HEK293T (cell line): ENCODE measurements around the gene ABTB1.

Source experiments
- CTCF ChIA-PET: fragments of 350-600 bp; formaldehyde crosslinking; extraction: SDS; loops from one replicate; lab custom pipeline; 2021; ENCODE audit warnings: antibody characterized with exemption, inconsistent platforms; lab: Yijun Ruan, JAX
- POLR2A ChIA-PET: fragments of 350-600 bp; formaldehyde crosslinking; extraction: SDS; loops from one replicate; lab custom pipeline; 2020; ENCODE audit warnings: antibody characterized with exemption, inconsistent platforms; lab: Yijun Ruan, JAX
- DNase-seq: peaks from one replicate; pipeline ENCODE4 v3.0.0; 2012; ENCODE audit warnings: mixed read lengths; ENCODE audit errors: extremely low spot score
- ARNT ChIP-seq: fragments of 450-650 bp; IDR thresholded peaks from 2 replicates; pipeline ENCODE4 v1.6.1; 2017; ENCODE audit warnings: mild to moderate bottlenecking
- BHLHE40 ChIP-seq: fragments of 450-650 bp; IDR thresholded peaks from 2 replicates; pipeline ENCODE4 v1.6.1; 2016; ENCODE audit warnings: mild to moderate bottlenecking, moderate library complexity, borderline replicate concordance
- CTBP1 ChIP-seq: fragments of 450-650 bp; IDR thresholded peaks from 2 replicates; pipeline ENCODE4 v1.6.1; 2016; ENCODE audit warnings: borderline replicate concordance
- ELF4 ChIP-seq: fragments of 450-650 bp; IDR thresholded peaks from 2 replicates; pipeline ENCODE4 v1.6.1; 2017; ENCODE audit warnings: antibody characterized with exemption
- FOXA1 ChIP-seq: fragments of 450-650 bp; IDR thresholded peaks from 2 replicates; pipeline ENCODE4 v1.6.1; 2016; ENCODE audit warnings: mild to moderate bottlenecking
- FOXK2 ChIP-seq: fragments of 450-650 bp; IDR thresholded peaks from 2 replicates; pipeline ENCODE4 v1.6.1; 2016; ENCODE audit warnings: mild to moderate bottlenecking
- FOXM1 ChIP-seq: fragments of 450-650 bp; IDR thresholded peaks from 2 replicates; pipeline ENCODE4 v1.6.1; 2017; ENCODE audit warnings: mild to moderate bottlenecking, borderline replicate concordance
- HDGF ChIP-seq: fragments of 450-650 bp; IDR thresholded peaks from 2 replicates; pipeline ENCODE4 v1.6.1; 2017; ENCODE audit warnings: antibody characterized with exemption, borderline replicate concordance
- L3MBTL2 ChIP-seq: fragments of 450-650 bp; conservative IDR thresholded peaks from 2 replicates; pipeline ENCODE4 v1.6.1; 2016; ENCODE audit warnings: mild to moderate bottlenecking
- LEF1 ChIP-seq: fragments of 450-650 bp; IDR thresholded peaks from 2 replicates; pipeline ENCODE4 v1.6.1; 2017; ENCODE audit warnings: mild to moderate bottlenecking, borderline replicate concordance
- NFRKB ChIP-seq: fragments of 450-650 bp; IDR thresholded peaks from 2 replicates; pipeline ENCODE4 v1.6.1; 2016; ENCODE audit warnings: mild to moderate bottlenecking, moderate library complexity
- PKNOX1 ChIP-seq: fragments of 450-650 bp; IDR thresholded peaks from 2 replicates; pipeline ENCODE4 v1.6.1; 2016
- SP1 ChIP-seq: fragments of 450-650 bp; IDR thresholded peaks from 2 replicates; pipeline ENCODE4 v1.6.1; 2017
- SUZ12 ChIP-seq: fragments of 450-650 bp; IDR thresholded peaks from 2 replicates; pipeline ENCODE4 v1.6.1; 2016; ENCODE audit warnings: mild to moderate bottlenecking
- TARDBP ChIP-seq: fragments of 450-650 bp; IDR thresholded peaks from 2 replicates; pipeline ENCODE4 v1.6.1; 2016
- ZNF384 ChIP-seq: fragments of 450-650 bp; IDR thresholded peaks from 2 replicates; pipeline ENCODE4 v1.6.1; 2016

Gene ABTB1

DNA sequence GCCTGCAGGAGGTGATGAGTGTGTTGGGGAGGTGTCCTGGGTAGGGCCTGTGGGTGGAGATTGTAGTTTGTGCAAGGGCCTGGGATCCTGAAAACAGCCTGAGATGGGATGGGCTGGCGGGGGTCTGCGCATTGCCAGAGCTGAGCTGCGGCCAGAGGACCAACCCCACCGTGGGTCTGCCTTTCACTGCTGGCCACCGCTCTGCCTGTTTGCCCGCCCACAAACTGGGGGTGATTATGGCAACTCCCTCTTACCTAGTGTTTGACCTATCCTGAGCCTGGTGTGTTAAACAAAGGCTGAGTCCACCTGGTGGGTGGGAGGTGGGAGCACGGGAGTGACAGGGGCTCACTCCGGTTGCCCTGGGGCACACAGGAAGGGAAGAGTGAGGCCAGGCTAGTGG lies 9.8 kb downstream of the ABTB1 start:
- no peak for DNase-seq
- ChIA-PET CTCF (interaction anchor here (1.3 kb wide), 1 partner anchor 107 kb away, joined by 3 read pairs; no protein-coding TSS in a partner anchor), POLR2A (no interaction called here)
- TF ChIP-seq BHLHE40 (no peak), HDGF (no peak), ZNF384 (no peak), FOXK2 (no peak)

DNA sequence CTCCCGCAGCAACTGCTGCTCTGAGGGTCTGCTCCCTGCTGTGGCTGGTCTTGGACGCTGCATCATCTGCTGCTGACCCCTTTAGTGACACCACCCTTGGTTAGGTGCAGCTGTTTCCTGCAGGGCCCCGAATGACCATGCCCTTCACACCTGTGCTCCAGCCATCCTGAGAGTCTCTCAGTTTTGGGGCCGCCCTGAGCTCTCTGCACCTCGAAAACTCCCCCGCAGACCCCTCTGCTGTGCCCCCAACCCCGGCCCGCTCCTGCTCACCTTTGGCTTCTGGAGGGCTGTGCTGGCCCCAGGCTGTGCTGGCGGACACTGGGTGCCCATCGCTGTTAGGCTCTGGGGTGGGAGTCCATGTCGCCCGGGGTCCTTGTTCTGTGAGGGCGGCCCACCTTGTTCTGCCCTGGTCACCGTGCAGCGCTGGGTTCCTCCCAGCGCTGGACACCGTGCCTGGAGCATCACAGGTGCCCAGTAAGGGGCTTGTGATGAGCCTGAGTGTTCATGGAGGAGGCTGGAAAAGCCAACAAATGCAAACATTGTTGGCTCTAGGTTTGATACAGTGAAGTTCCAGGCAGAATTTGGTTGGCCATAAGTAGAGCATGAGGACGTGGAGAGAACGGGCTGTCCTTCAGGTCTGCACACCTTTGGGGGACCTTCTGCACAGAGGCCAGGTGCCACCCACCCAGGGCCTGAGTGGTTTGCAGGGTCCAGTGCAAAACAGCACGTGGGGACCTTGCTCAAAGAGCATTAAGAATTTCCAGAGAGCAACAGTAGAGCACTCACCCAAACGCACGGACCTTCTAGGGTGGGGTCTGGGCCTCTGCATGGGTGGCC lies 12.3 kb downstream of the ABTB1 start:
- ChIA-PET CTCF (no interaction called here), POLR2A (no interaction called here)
- no peak for DNase-seq
- TF ChIP-seq TARDBP (no peak), LEF1 (no peak)

DNA sequence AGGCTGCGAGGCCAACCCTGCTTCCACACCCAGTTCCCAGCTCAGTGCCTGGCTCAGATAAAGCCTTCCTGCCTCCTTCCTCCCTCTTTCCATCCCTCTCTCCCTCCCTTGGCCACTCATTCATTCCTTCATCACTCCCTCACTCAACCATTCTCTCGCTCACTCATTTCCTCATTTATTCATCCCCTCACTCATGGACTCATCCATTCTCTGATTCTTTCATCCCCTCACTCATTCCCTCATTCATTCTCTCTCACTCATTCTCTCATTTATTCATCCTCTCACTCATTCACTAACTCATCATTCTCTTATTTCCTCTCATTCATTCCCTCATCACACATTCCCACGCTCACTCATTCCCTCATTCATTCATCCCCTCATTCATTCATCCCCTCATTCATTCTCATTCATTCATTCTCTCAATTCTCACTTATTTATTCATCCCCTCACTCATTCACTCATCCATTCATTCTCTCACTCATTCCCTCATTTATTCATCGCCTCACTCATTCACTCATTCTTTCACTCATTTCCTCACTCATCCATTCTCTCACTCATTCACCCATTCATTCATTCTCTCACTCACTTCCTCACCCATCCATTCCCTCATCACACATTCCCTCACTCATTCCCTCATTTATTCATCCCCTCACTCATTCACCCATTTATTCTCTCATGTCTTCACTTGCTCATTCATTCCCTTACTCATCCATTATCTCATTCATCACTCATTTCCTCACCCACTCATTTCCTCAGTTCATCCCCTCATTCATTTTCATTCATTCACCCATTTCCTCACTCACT lies 13.2 kb downstream of the ABTB1 start:
- TF ChIP-seq FOXK2 (no peak), NFRKB (no peak), LEF1 (no peak), CTBP1 (no peak), SUZ12 (no peak), HDGF (no peak), FOXM1 (no peak), BHLHE40 (no peak)
- CTCF ChIA-PET: no interaction called here
- DNase-seq: no peak
- POLR2A ChIA-PET: no interaction called here

GRCh38 chr3:127686512-127686894 lies 13.8 kb downstream of the ABTB1 start:
- TF ChIP-seq ARNT (no peak), PKNOX1 (no peak), ZNF384 (no peak), TARDBP (no peak), HDGF (no peak), BHLHE40 (no peak), SUZ12 (no peak), L3MBTL2 (no peak), FOXM1 (no peak), LEF1 (no peak), NFRKB (no peak), ELF4 (no peak), FOXK2 (no peak), SP1 (no peak), CTBP1 (no peak), FOXA1 (no peak)
- POLR2A ChIA-PET: no interaction called here
- no peak for DNase-seq
- CTCF ChIA-PET: no interaction called here

DNA sequence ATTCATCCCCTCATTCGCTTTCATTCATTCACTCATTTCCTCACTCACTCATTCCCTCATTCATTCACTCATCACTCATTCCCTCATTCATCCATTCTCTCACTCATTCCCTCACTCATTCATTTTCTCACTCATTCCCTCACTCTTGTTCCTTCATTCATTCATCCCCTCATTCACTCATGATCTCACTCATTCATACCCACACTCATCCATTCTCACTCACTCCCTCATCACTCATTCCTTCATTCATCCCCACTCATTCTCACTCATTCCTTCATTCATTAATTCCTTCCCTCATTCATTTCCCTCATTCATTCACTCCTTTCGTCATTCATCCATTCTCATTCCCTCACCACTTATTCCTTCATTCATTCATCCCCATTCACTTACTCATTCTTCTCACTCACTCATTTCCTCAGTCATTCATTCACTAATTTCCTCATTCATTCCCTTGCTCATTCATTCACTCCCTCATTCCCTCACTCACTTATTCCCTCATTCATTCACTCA lies 14.5 kb downstream of the ABTB1 start:
- POLR2A ChIA-PET: no interaction called here
- CTCF ChIA-PET: no interaction called here
- TF ChIP-seq CTBP1 (no peak), TARDBP (no peak), BHLHE40 (no peak), SP1 (no peak), PKNOX1 (no peak), LEF1 (no peak), NFRKB (no peak), ARNT (no peak), FOXM1 (no peak), L3MBTL2 (no peak)
- no peak for DNase-seq

DNA sequence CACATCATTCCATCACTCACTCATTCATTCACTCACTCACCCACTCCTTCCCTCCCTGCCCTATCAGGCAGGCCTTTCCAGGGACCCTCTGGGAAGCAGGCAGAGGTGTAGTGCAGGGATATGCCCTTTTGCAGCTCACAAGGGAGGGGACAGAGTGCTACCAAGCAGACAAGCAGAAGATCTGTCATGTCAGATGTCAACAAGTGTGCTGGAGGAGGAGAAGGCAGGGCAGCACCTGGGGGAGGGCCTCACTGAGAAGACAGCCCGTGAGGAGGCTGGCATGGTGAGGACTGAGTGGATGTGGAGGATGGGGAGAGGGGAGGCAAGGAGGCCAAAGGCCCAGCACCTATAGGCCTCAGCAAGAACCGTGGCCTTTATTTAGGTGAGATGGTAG lies 15.3 kb downstream of the ABTB1 start:
- ChIA-PET CTCF (no interaction called here), POLR2A (no interaction called here)
- no peak for DNase-seq
- no peak for TF ChIP-seq L3MBTL2
- no peak for TF ChIP-seq BHLHE40
- no peak for TF ChIP-seq HDGF
- TF ChIP-seq SUZ12: no peak
- no peak for TF ChIP-seq SP1
- TF ChIP-seq NFRKB: no peak
- TF ChIP-seq FOXM1: no peak
- no peak for TF ChIP-seq CTBP1
- no peak for TF ChIP-seq LEF1
- TF ChIP-seq PKNOX1: no peak
- no peak for TF ChIP-seq TARDBP
- TF ChIP-seq ARNT: no peak
- no peak for TF ChIP-seq ELF4
- TF ChIP-seq FOXK2: no peak
- no peak for TF ChIP-seq ZNF384
- TF ChIP-seq FOXA1: no peak
